Mesothelial cell of epicardium (in vitro differentiated cells): ENCODE results near the gene STAT4. TPM values are rescaled to one million over a fixed set of nuclear protein-coding genes. Genes with fewer than 3 reads are reported as not detected.

ENCODE experiments used
- DNase-seq, 2 experiments: peaks; one replicate each; pipeline ENCODE4 v3.0.0; 2021; ENCODE audit warnings: low spot score in 2 of 2; ENCODE audit not compliant: unreplicated experiment in 2 of 2
- H3K27ac Mint-ChIP-seq: 2 replicates; pipeline ENCODE4 v1.8.0; 2021; ENCODE audit warnings: mixed read lengths
- H3K27me3 Mint-ChIP-seq: 2 replicates; pipeline ENCODE4 v1.8.0; 2021; ENCODE audit warnings: low read depth, mixed read lengths
- H3K36me3 Mint-ChIP-seq: 2 replicates; pipeline ENCODE4 v1.8.0; 2021; ENCODE audit warnings: mixed read lengths
- H3K4me1 Mint-ChIP-seq: 2 replicates; pipeline ENCODE4 v1.8.0; 2021; ENCODE audit warnings: mixed read lengths
- H3K4me3 Mint-ChIP-seq: 2 replicates; pipeline ENCODE4 v1.8.0; 2021; ENCODE audit warnings: mild to moderate bottlenecking, moderate library complexity, mixed read lengths
- H3K9me3 Mint-ChIP-seq: 2 replicates; pipeline ENCODE4 v1.8.0; 2021; ENCODE audit warnings: mixed read lengths
- total RNA-seq: library from RNA; stranded (reverse); gene quantifications from 3 replicates; pipeline ENCODE4 v1.2.1, GENCODE V29; 2021
- TF ChIP-seq, protein P1 (sequence below): fragments of 200-600 bp; sonication (generic); IDR thresholded peaks from one replicate; pipeline ENCODE4 v1.5.0; 2021; ENCODE audit warnings: antibody characterized with exemption; ENCODE audit not compliant: unreplicated experiment

STAT4 gene
- total RNA-seq, 1 donor from 2014 or later, result 2.4 TPM

DNA sequence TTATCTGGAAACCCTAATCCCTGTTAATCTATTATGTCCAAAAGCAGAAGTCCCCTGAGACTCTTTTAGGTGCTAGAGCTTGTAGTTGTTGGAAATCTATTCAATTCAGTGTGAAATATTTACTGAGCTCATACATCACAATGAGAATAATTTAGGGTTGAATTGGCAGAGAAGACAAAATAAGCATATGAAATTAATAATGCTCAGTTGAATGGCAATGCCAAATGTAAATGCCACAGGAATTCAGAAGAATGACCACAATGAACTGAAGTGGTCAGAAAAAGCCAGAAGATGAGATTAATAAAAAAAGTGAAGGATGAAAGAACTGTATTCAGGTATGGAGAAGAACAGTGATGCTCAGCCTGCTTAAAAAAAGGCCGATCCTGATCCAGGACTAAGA lies 8.0 kb upstream of the STAT4 start:
- Mint-ChIP-seq H3K4me1 (peaks cover 2% of the 10 kb centered on the region), H3K36me3 (no peaks in the 10 kb centered on the region), H3K9me3 (peaks cover 5% of the 10 kb centered on the region), H3K4me3 (no peak overlapping the region), H3K27ac (no peak overlapping the region), H3K27me3 (peaks cover 27% of the 10 kb centered on the region)
- TF ChIP-seq, protein P1, sequence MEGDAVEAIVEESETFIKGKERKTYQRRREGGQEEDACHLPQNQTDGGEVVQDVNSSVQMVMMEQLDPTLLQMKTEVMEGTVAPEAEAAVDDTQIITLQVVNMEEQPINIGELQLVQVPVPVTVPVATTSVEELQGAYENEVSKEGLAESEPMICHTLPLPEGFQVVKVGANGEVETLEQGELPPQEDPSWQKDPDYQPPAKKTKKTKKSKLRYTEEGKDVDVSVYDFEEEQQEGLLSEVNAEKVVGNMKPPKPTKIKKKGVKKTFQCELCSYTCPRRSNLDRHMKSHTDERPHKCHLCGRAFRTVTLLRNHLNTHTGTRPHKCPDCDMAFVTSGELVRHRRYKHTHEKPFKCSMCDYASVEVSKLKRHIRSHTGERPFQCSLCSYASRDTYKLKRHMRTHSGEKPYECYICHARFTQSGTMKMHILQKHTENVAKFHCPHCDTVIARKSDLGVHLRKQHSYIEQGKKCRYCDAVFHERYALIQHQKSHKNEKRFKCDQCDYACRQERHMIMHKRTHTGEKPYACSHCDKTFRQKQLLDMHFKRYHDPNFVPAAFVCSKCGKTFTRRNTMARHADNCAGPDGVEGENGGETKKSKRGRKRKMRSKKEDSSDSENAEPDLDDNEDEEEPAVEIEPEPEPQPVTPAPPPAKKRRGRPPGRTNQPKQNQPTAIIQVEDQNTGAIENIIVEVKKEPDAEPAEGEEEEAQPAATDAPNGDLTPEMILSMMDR, result no peak
- no peak for DNase-seq

DNA sequence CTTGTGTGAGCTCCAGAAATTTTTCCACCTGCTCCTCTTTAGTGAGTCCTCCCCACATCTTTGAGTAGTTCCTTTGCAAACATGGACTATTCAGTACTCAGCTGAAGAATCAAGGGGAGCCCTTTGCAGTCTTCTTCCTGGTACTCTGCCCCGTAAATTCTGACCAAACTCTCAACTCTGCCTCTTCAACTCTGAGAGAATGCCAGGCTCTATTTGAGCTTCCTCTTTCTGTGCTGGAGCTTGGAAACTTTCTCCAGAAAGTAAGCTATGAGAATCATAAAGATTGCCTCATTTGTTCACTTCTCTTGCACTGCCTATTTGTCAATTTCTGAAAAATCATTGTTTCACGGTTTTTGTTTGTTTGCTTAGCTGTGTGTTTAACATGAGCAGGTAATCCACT lies 7.4 kb upstream of the STAT4 start:
- peaks cover 5% of the 10 kb centered on the region for H3K9me3 Mint-ChIP-seq
- H3K4me3 Mint-ChIP-seq, result no peak overlapping the region
- H3K27me3 Mint-ChIP-seq, result peaks cover 24% of the 10 kb centered on the region
- no peaks in the 10 kb centered on the region for H3K36me3 Mint-ChIP-seq
- H3K27ac Mint-ChIP-seq, result no peak overlapping the region
- H3K4me1 Mint-ChIP-seq, result peaks cover 5% of the 10 kb centered on the region
- DNase-seq, result no peak
- TF ChIP-seq, protein P1, result no peak

DNA sequence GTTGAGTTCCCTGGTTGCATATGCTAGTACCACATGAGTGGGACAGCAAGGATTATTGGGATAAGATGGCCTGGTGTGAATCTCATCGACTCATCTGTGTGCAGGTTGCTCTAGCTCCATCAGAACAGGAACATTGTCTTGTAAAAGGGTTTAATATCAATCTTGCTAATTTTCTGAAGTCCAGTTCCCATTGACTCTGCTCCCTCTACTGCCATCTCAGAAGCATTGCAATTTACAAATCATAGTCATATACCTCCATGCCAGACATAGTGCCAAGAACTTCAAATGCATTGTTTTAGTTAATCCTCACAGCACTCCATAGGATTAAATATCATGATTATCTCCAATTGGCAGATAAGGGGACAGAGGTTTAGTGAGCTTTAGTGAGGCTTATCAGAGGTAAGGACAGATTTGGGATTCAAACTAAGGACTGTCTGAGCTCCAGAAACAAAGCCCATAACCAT lies 4.8 kb upstream of the STAT4 start:
- TF ChIP-seq, protein P1, result peak; percentile 31
- Mint-ChIP-seq H3K36me3 (no peaks in the 10 kb centered on the region), H3K27me3 (peaks cover 15% of the 10 kb centered on the region), H3K4me3 (no peak overlapping the region), H3K9me3 (no peaks in the 10 kb centered on the region), H3K27ac (no peak overlapping the region), H3K4me1 (peaks cover 10% of the 10 kb centered on the region)
- no peak for DNase-seq

DNA sequence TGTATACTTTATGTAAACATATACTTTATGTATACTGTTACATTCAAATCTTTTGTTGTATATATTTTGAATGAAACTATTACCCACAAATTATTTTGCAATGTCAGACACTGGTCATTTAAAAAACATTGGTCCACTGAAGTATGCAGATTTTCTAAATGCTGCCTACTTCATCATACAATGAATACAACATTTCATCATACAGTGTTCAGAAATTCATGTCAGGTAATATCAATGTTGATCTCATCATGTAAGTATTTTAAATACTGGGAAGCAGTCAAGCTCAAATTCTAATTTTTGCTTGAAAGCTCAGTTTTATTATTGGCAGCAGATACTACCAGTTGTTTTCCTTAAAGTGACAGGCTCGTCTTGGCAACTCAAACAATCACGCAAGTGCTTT lies 2.9 kb upstream of the STAT4 start:
- Mint-ChIP-seq H3K27ac (no peak overlapping the region), H3K27me3 (peaks cover 28% of the 10 kb centered on the region), H3K4me1 (peaks cover 10% of the 10 kb centered on the region), H3K36me3 (no peaks in the 10 kb centered on the region), H3K9me3 (no peaks in the 10 kb centered on the region), H3K4me3 (no peak overlapping the region)
- TF ChIP-seq, protein P1, result no peak
- DNase-seq, result no peak

DNA sequence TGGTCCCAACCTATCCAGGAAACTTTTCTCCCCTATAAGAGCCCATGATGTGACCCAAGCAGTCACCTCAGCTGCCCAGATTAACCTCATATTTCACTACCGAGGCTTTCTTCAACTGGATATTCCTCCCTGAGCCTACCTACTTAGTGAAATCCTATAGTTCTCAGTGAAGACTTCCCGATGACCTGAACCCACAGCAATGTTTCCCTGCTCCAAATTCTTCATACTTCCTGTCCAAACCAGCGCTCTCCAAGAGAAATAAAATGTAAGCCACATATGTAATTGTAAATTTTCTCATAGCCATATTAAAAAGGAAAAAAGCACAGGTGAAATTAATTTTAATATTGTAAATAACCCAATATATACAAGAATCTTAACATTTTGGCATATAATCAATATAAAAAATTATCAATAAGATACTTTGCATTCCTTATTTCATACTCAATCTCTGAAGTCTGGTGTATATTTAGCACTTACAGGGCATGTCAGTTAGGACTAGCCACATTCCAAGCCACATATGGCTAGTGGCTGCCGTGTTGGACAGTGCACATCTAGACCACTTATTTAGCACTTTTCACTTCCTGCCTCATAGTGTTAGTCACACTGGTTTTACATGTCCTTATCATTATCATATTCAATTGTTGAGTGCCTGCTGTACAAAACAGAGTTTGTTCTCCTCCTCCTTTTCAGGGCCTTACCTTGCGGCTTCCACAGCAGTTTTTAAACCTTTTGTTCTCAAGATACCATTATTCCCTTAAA lies 1.9 kb upstream of the STAT4 start:
- peaks cover 34% of the 10 kb centered on the region for H3K27me3 Mint-ChIP-seq
- peaks cover 10% of the 10 kb centered on the region for H3K4me1 Mint-ChIP-seq
- no peak for DNase-seq
- no peak overlapping the region for H3K27ac Mint-ChIP-seq
- no peaks in the 10 kb centered on the region for H3K36me3 Mint-ChIP-seq
- no peak overlapping the region for H3K4me3 Mint-ChIP-seq
- H3K9me3 Mint-ChIP-seq, result no peaks in the 10 kb centered on the region
- TF ChIP-seq, protein P1, result no peak
